Measurements from ENCODE around the gene RC3H2. TPM values are rescaled to one million over a fixed set of nuclear protein-coding genes. Genes with fewer than 3 reads are reported as not detected.

RC3H2 gene
- total and polyA plus RNA-seq, 10 of the 15 experiments (the other 5 are each of a cell fraction or from before 2014, with no cell fraction given): 7.2 to 25.5 (median 16.1) TPM

GRCh38 chr9:122922713-122923112, 17.6 kb upstream of the RC3H2 start:
- ChIA-PET SMC1A (ENCODE audit: uncharacterized antibody, unreplicated experiment) (interaction anchor here (1.1 to 1.5 kb wide), 3 partner anchors 19 to 74 kb away, joined by 3 to 4 read pairs (median 3); no protein-coding TSS in a partner anchor), POLR2A (interaction anchor here (1.4 kb wide), 1 partner anchor 18 kb away, joined by 5 read pairs; the partner anchor contains the start of gene RABGAP1), CTCF (interaction anchor here (1.6 kb wide), 1 partner anchor 68 kb away, joined by 3 read pairs; no protein-coding TSS in a partner anchor), RAD21 (ENCODE audit: unreplicated experiment) (no interaction called here)
- Histone ChIP-seq H3K36me3 (ENCODE audit: control insufficient read depth in 2 of 2, insufficient read depth in 2 of 2, low read length in 1 of 2) (peaks cover 0 to 9% of the 10 kb centered on the region in 2 experiments; a peak in 2 of 4 replicates), H3K9ac (ENCODE audit: control insufficient read depth, insufficient read depth, low read length) (no peak overlapping the region), H4K20me1 (ENCODE audit: control insufficient read depth, insufficient read depth) (no peaks in the 10 kb centered on the region), H3K4me1 (ENCODE audit: control insufficient read depth, insufficient read depth, low read length) (no peaks in the 10 kb centered on the region), H3K27ac (ENCODE audit: control insufficient read depth, insufficient read depth) (no peak overlapping the region), H3K27me3 (replicated peaks in 1 of 2; ENCODE audit: control insufficient read depth in 2 of 2, insufficient read depth in 2 of 2, low read length in 1 of 2) (no peaks in the 10 kb centered on the region), H2AFZ (ENCODE audit: control insufficient read depth, low read depth, low read length) (no peak overlapping the region), H3K9me3 (replicated peaks; ENCODE audit: control insufficient read depth, insufficient read depth, low read length) (no peaks in the 10 kb centered on the region), H3K79me2 (ENCODE audit: control insufficient read depth, insufficient read depth, low read length) (peaks cover 2% of the 10 kb centered on the region), H3K4me3 (no peak overlapping the region), H3K4me2 (ENCODE audit: control insufficient read depth, insufficient read depth) (no peak overlapping the region)
- no peak for ATAC-seq
- 91% methylated on average over 8 of the region's 8 CpGs for WGBS (ENCODE audit: insufficient coverage, insufficient replicate concordance, low lambda C conversion rate, missing lambda C conversion rate)
- TF ChIP-seq REST (IDR thresholded peaks at IDR 0.05; ENCODE audit: low read depth, low read length) (no peak), ZNF687 (IDR thresholded peaks at IDR 0.05) (no peak)
- BruUV-seq (replicated peaks): no TSS peak
- intact Hi-C loops (cut with micrococcal nuclease; ENCODE audit: unreplicated experiment): no loop called here
- DNase-seq (ENCODE audit: low read depth, low spot score): no peak
- in situ Hi-C loops (cut with MboI): loop anchor here (25.0 kb wide), 1 partner anchor 1940 kb away; the partner anchor contains the start of genes ARPC5L, RPL35 and WDR38
- FAIRE-seq: no peak
